OCI-LY1 (cell line): ENCODE results near the gene GPR45.

Experiments used
- H2AFZ ChIP-seq: fragments of 200-600 bp; sonication (generic), shearing (Covaris generic); 2 replicates; pipeline ENCODE4 v1.6.0; 2014; ENCODE audit warnings: antibody characterized with exemption, mild to moderate bottlenecking, low read length
- H3F3A ChIP-seq: fragments of 200-600 bp; sonication (generic), shearing (Covaris generic); 2 replicates; pipeline ENCODE4 v1.6.0; 2014; ENCODE audit warnings: mild to moderate bottlenecking, antibody characterized with exemption, low read length, moderate library complexity; ENCODE audit not compliant: insufficient read depth
- H3K27ac ChIP-seq: fragments of 200-600 bp; sonication (generic); 2 replicates; pipeline ENCODE4 v1.5.1; 2014; ENCODE audit warnings: low read length, mixed run types, mild to moderate bottlenecking, low read depth; ENCODE audit not compliant: poor library complexity, severe bottlenecking
- H3K27me3 ChIP-seq: fragments of 200-600 bp; sonication (generic); 2 replicates; pipeline ENCODE4 v1.6.0; 2014; ENCODE audit warnings: antibody characterized with exemption, mild to moderate bottlenecking, low read length, moderate library complexity; ENCODE audit not compliant: insufficient read depth
- H3K36me3 ChIP-seq: fragments of 200-600 bp; sonication (generic); 2 replicates; pipeline ENCODE4 v1.6.1; 2014; ENCODE audit warnings: mild to moderate bottlenecking, antibody characterized with exemption, low read length, moderate library complexity, mixed read lengths; ENCODE audit not compliant: insufficient read depth
- H3K4me1 ChIP-seq: fragments of 200-600 bp; sonication (generic); 2 replicates; pipeline ENCODE4 v1.5.1; 2014; ENCODE audit warnings: mild to moderate bottlenecking, low read length, moderate library complexity; ENCODE audit not compliant: insufficient read depth, severe bottlenecking
- H3K4me2 ChIP-seq: fragments of 200-600 bp; sonication (generic), shearing (Covaris generic); 2 replicates; pipeline ENCODE4 v1.6.1; 2014; ENCODE audit warnings: low read length
- H3K4me3 ChIP-seq: fragments of 200-600 bp; sonication (generic); 2 replicates; pipeline ENCODE4 v1.5.1; 2014; ENCODE audit warnings: low read length, low read depth, mild to moderate bottlenecking, mixed read lengths; ENCODE audit not compliant: poor library complexity, severe bottlenecking
- H3K79me2 ChIP-seq: fragments of 200-600 bp; shearing (Covaris generic); 2 replicates; pipeline ENCODE4 v1.6.1; 2016; ENCODE audit warnings: mixed run types, low read length, mixed read lengths; ENCODE audit not compliant: insufficient read depth
- H3K9ac ChIP-seq: fragments of 200-600 bp; sonication (generic), shearing (Covaris generic); 2 replicates; pipeline ENCODE4 v1.6.1; 2014; ENCODE audit warnings: mild to moderate bottlenecking, low read length, mixed read lengths
- H3K9me2 ChIP-seq: fragments of 200-600 bp; sonication (generic), shearing (Covaris generic); 2 replicates; pipeline ENCODE4 v1.6.1; 2014; ENCODE audit warnings: low read depth, mild to moderate bottlenecking, low read length, mixed read lengths
- H3K9me3 ChIP-seq: fragments of 200-600 bp; shearing (Covaris generic); 2 replicates; pipeline ENCODE4 v1.6.1; 2014; ENCODE audit warnings: low read length, mixed read lengths
- H4K20me1 ChIP-seq: fragments of 200-600 bp; sonication (generic), shearing (Covaris generic); 2 replicates; pipeline ENCODE4 v1.6.0; 2016; ENCODE audit warnings: mild to moderate bottlenecking, low read length; ENCODE audit not compliant: insufficient read depth
- EZH2 ChIP-seq: fragments of 200-600 bp; sonication (generic), shearing (Covaris generic); IDR thresholded peaks from 2 replicates; pipeline ENCODE4 v1.8.0; 2017; ENCODE audit warnings: borderline replicate concordance, mixed run types, mild to moderate bottlenecking, antibody characterized with exemption, low read length, moderate library complexity, mixed read lengths
- TF ChIP-seq, protein P1 (sequence below): fragments of 200-600 bp; sonication (generic), shearing (Covaris generic); IDR thresholded peaks from 2 replicates; pipeline ENCODE4 v1.5.1; 2017; ENCODE audit warnings: mild to moderate bottlenecking, antibody characterized with exemption, low read length, moderate library complexity, mixed read lengths

Gene GPR45

GRCh38 chr2:105278654-105279053 is 37.1 kb downstream of the GPR45 start:
- Histone ChIP-seq H3K4me3 (no peak overlapping the region), H3K9me3 (no peaks in the 10 kb centered on the region), H3K27me3 (no peaks in the 10 kb centered on the region), H3F3A (no peaks in the 10 kb centered on the region), H3K4me1 (no peaks in the 10 kb centered on the region), H3K9ac (no peak overlapping the region), H3K79me2 (no peaks in the 10 kb centered on the region), H3K36me3 (peaks cover 98% of the 10 kb centered on the region), H3K4me2 (no peak overlapping the region), H4K20me1 (no peaks in the 10 kb centered on the region), H3K9me2 (no peaks in the 10 kb centered on the region), H2AFZ (no peak overlapping the region), H3K27ac (no peak overlapping the region)
- TF ChIP-seq, protein P1, sequence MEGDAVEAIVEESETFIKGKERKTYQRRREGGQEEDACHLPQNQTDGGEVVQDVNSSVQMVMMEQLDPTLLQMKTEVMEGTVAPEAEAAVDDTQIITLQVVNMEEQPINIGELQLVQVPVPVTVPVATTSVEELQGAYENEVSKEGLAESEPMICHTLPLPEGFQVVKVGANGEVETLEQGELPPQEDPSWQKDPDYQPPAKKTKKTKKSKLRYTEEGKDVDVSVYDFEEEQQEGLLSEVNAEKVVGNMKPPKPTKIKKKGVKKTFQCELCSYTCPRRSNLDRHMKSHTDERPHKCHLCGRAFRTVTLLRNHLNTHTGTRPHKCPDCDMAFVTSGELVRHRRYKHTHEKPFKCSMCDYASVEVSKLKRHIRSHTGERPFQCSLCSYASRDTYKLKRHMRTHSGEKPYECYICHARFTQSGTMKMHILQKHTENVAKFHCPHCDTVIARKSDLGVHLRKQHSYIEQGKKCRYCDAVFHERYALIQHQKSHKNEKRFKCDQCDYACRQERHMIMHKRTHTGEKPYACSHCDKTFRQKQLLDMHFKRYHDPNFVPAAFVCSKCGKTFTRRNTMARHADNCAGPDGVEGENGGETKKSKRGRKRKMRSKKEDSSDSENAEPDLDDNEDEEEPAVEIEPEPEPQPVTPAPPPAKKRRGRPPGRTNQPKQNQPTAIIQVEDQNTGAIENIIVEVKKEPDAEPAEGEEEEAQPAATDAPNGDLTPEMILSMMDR = no peak
- TF ChIP-seq EZH2 = no peak

- H4K20me1 ChIP-seq = no peaks in the 10 kb centered on the region
- no peaks in the 10 kb centered on the region for H3K9me2 ChIP-seq
- no peak overlapping the region for H2AFZ ChIP-seq
- H3F3A ChIP-seq = no peaks in the 10 kb centered on the region
- no peak overlapping the region for H3K4me3 ChIP-seq
- H3K4me1 ChIP-seq = no peaks in the 10 kb centered on the region
- no peaks in the 10 kb centered on the region for H3K9me3 ChIP-seq
- TF ChIP-seq, protein P1 = no peak
- no peak for TF ChIP-seq EZH2
- H3K9ac ChIP-seq = no peak overlapping the region
- no peak overlapping the region for H3K4me2 ChIP-seq
- no peaks in the 10 kb centered on the region for H3K79me2 ChIP-seq
- H3K36me3 ChIP-seq = peaks cover 95% of the 10 kb centered on the region
- no peak overlapping the region for H3K27ac ChIP-seq
- H3K27me3 ChIP-seq = no peaks in the 10 kb centered on the region
These were observed 37.6 kb downstream of the GPR45 start for GRCh38 chr2:105279126-105279525.

- H3K9me3 ChIP-seq = no peaks in the 10 kb centered on the region
- no peaks in the 10 kb centered on the region for H3K4me1 ChIP-seq
- H3K4me2 ChIP-seq = no peak overlapping the region
- no peaks in the 10 kb centered on the region for H3F3A ChIP-seq
- no peaks in the 10 kb centered on the region for H3K79me2 ChIP-seq
- H3K27ac ChIP-seq = no peak overlapping the region
- no peaks in the 10 kb centered on the region for H3K27me3 ChIP-seq
- H3K9ac ChIP-seq = no peak overlapping the region
- no peaks in the 10 kb centered on the region for H4K20me1 ChIP-seq
- no peak for TF ChIP-seq EZH2
- TF ChIP-seq, protein P1 = no peak
- H3K36me3 ChIP-seq = peaks cover 95% of the 10 kb centered on the region
- no peak overlapping the region for H2AFZ ChIP-seq
- H3K4me3 ChIP-seq = no peak overlapping the region
- no peaks in the 10 kb centered on the region for H3K9me2 ChIP-seq
These were observed 38.7 kb downstream of the GPR45 start for GRCh38 chr2:105280281-105280680.
